CD1c-positive myeloid dendritic cell (primary cell): ENCODE measurements around the gene NT5M.
A peak's percentile ranks its signal among the peaks of the same experiment; 100 is the strongest.

Source experiments
- DNase-seq: peaks from one replicate; pipeline ENCODE4 v3.0.0-alpha.2; 2016; ENCODE audit errors: extremely low spot score

NT5M gene

DNA sequence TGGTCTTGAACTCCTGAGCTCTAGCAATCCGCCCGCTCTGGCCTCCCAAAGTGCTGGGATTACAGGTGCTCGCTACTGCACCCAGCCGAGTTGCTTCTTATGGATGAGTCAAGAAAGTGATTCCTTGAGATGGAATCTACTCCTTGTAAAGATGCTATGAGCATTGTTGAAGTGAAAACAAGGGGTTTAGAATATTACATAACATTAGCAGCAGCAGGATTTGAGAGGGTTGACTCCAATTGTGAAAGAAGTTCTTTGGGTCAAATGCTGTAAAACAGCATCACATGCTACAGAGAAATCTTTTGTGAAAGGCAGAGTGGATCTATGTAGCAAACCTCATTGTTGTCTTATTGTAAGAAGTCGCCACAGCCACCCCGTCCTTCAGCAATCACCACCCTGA, 72.7 kb downstream of the NT5M start:
- no peak for DNase-seq

GRCh38 chr17:17376362-17376761, 73.2 kb downstream of the NT5M start:
- no peak for DNase-seq

DNA sequence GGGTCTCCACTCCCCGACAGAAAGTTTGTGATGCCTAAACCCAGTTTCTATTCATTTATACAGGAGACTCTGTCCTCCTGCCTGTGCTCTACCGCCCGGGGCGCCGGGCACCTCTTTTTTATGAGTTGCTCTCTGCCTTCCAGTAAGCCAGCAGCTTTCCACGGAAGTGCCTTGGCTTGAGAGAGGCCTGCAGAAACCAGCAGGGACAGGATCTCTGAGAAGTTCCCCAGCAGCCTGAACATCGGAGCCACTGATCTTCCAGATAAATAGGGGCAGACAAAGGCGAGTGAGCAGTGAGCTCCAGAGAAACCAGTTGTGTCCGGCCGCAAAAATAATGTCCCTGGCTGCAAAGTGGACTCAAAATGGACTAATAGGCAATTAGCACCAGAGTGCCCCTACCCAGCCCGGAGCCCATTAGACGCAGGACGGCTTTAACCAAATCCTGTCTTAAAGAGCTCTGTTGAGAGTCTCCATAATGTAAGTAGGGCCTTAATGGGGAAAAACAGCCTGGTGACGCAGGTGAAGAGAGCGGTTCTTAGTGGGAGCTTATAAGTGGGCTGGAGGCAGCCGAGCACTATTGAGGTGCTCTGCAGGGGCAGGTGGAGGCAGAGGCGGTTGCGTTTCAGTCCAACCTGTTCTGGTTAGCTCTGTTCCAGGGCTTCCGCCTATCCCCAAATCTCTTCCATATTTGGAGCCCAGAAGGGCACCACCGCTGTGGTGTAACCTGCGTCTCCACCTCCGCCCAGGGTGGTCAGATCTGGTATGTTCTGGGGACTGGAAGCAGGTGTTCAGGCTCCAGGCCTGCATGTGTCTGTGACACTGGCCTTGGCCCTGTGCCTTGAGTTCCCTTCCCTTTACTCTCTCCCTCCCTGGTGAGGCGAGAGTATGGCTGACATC, 74.1 kb downstream of the NT5M start:
- no peak for DNase-seq

- no peak for DNase-seq
These were observed 76.2 kb downstream of the NT5M start for GRCh38 chr17:17379197-17379991.

- no peak for DNase-seq
These were observed 77.2 kb downstream of the NT5M start for GRCh38 chr17:17380145-17380925.

- no peak for DNase-seq
These were observed 78.4 kb downstream of the NT5M start for GRCh38 chr17:17381446-17382064.

GRCh38 chr17:17382065-17382459, 78.9 kb downstream of the NT5M start:
- peak; percentile 1 for DNase-seq

DNA sequence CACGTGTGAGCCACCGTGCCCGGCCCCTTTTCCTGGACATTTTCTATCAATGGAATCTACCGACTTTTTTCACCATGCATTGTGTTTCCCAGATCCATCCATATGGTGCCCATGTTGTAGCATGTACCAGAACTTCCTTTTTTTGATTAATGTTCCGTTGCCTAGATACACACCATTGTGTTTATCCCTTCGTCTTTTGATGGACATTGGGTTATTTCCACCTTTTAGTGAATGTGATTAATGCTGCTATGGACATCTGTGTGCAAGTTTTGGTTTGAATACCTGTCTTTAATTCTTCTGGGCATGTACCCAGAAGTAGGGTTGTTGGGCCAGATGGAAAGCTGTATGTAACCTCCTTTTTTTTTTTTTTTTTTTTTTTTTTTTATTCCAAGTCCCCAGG, 79.8 kb downstream of the NT5M start:
- no peak for DNase-seq

GRCh38 chr17:17383431-17384290, 80.5 kb downstream of the NT5M start:
- DNase-seq = peak; percentile 13

DNA sequence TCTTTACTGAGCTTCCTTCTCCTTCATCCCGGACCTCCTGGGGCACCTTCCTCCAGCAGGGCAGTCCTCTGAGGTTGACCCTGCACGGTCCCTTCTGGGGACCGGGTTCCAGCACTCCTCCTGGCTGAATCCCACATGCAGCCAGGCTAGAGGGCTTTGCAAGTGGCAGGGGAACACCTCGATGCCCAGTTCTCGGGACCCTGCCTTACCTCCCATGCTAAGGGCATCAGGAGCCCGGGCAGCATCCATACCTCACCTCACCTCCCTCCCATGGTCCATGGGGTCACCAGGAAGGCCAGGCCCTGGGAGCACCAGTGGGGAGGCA, 81.1 kb downstream of the NT5M start:
- DNase-seq = no peak

- no peak for DNase-seq
These were observed 81.8 kb downstream of the NT5M start for GRCh38 chr17:17384961-17385360.

DNA sequence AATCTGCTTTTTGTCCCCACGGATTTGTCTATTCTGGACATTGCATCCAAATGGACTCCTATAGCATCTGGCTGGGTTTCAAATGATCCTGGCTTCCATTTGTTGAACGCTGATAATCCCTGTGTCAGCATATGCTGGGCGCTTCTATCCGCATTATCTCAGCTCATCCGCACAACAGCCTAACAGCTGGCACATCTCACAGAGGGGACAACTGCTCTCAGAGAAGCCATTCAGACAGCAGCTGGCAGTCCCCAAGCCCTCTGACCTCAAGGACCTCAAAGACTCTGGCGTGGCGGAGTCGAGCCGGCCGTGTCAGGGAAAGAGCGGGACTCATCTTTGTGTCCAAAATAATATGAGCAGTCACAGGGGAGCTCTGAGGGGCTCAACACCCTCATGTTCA, 82.3 kb downstream of the NT5M start:
- no peak for DNase-seq

DNA sequence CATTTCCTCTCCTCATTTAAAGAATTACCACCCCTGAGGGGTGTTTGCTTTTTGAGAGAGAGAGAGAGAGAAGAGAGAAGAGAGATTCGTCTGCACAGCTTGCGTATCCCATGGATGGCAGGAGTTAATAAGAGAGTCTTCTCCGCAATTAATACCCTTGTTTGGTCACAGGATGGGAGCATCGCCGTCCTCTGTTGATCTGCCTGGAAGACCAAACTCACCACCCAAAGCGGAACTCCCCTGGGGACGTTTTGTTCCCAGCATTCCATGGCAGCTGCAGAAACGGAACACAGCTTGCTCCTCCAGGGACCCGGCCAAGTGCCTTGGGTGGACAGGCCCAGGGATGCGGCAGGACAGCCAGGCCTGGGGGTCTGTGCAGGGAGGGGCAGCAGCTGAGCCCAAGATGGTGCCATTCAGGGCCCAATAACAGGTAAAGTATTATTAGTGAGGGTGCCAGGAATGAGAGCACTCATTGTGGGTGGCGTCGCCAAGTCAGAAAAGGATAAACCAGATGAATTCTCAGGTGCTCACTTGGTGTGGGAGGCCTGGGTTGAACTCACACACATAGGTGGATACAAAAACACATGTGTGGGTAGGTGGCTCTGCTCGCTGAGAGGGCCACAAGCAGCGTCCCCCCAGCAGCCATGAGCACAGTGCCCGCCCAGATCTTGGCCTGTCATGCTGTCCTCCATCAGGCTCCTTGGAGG, 83.1 kb downstream of the NT5M start:
- no peak for DNase-seq

- DNase-seq = no peak
These were observed 83.9 kb downstream of the NT5M start for GRCh38 chr17:17387017-17387497.

- no peak for DNase-seq
These were observed 84.6 kb downstream of the NT5M start for GRCh38 chr17:17387498-17388362.

GRCh38 chr17:17388657-17389496, 85.7 kb downstream of the NT5M start:
- no peak for DNase-seq

GRCh38 chr17:17391668-17392370, 88.6 kb downstream of the NT5M start:
- DNase-seq = peak; percentile 38

- no peak for DNase-seq
These were observed 90.8 kb downstream of the NT5M start for GRCh38 chr17:17393976-17394375.
